Sigmoid colon (tissue), 7 donors: Measurements from ENCODE around the gene BACE1-AS. TPM values are rescaled to one million over a fixed set of nuclear protein-coding genes. Genes with fewer than 3 reads are reported as not detected.

Experiments used
- DNase-seq: peaks from one replicate; pipeline ENCODE4 v3.0.0-alpha.2; 2019
- H3K27ac ChIP-seq, 4 donors: fragments of 200-600 bp; sonication (generic); one replicate each; pipeline ENCODE4 v1.5.1; 2016 to 2019; ENCODE audit warnings: mild to moderate bottlenecking in 1 of 4
- H3K27me3 ChIP-seq, 3 donors: fragments of 200-600 bp; sonication (generic); one replicate each; pipeline ENCODE4 v1.5.1; 2019; ENCODE audit warnings: mild to moderate bottlenecking in 1 of 3
- H3K36me3 ChIP-seq, 4 donors: fragments of 200-600 bp; sonication (generic); one replicate each; pipeline ENCODE4 v1.5.1; 2016 to 2019
- H3K4me1 ChIP-seq, 4 donors: fragments of 200-600 bp; sonication (generic); one replicate each; pipeline ENCODE4 v1.5.1; 2017 to 2019
- H3K4me3 ChIP-seq, 4 donors: fragments of 200-600 bp; sonication (generic); one replicate each; pipeline ENCODE4 v1.5.1; 2017 to 2019; ENCODE audit warnings: mild to moderate bottlenecking in 2 of 4, moderate library complexity in 1 of 4
- H3K9me3 ChIP-seq, 4 donors: fragments of 200-600 bp in 3 of 4; sonication (generic) in 3 of 4; one replicate each; pipeline versions ENCODE4 v1.5.1 to v1.6.1; 2013 to 2019
- EP300 ChIP-seq, 4 donors: sonication (generic); formaldehyde crosslinking; IDR thresholded peaks; one replicate each; pipeline ENCODE4 v1.6.1; 2017; ENCODE audit warnings: antibody characterized with exemption in 4 of 4
- POLR2A ChIP-seq, 2 donors: fragments of 450-650 bp; IDR thresholded peaks; one replicate each; pipeline ENCODE4 v1.6.1; 2016; ENCODE audit warnings: antibody characterized with exemption in 2 of 2, mild to moderate bottlenecking in 2 of 2, moderate library complexity in 2 of 2
- POLR2AphosphoS5 ChIP-seq, 4 donors: sonication (generic); formaldehyde crosslinking; IDR thresholded peaks; one replicate each; pipeline ENCODE4 v1.6.1; 2017; ENCODE audit warnings: antibody characterized with exemption in 4 of 4
- WGBS, 2 donors: extraction: QIAGEN DNeasy Blood & Tissue Kit; methylation state at CpG; one replicate each; pipeline ENCODE4 v1.1.7; 2013; 5-methylcytosine and 5-hydroxymethylcytosine counted together
- intact Hi-C: fragments of 100-400 bp; cut with DNase I; formaldehyde crosslinking; loops from one replicate; pipeline ENCODE4 v1.15.1; 2023
- polyA plus RNA-seq, 3 donors: library from polyadenylated mRNA; stranded (reverse); fragments of 200-250 nt; gene quantifications; one replicate each; pipeline ENCODE4 v1.2.3, GENCODE V29; 2013
- total RNA-seq, 4 donors: library from RNA; depleted of rRNA; stranded (reverse); fragments of >200 nt; gene quantifications; one replicate each; pipeline ENCODE4 v1.1.0, GENCODE V29; 2016
- TF ChIP-seq, protein P1 (sequence below), 4 experiments: fragments of 450-650 bp in 3 of 4; fragments of 200-600 bp in 1 of 4; IDR thresholded peaks; one replicate each; pipeline ENCODE4 v1.5.1; 2016 to 2019; ENCODE audit warnings: antibody characterized with exemption in 4 of 4, mild to moderate bottlenecking in 3 of 4, moderate library complexity in 2 of 4
- donor health status: healthy with polysubstance abuse.
- donor health status: Bipolar disorder and iron deficiency.
- donor health status: healthy.

The BACE1-AS gene
- total and polyA plus RNA-seq, 7 donors = 0.69 to 11.6 (median 5.6) TPM

DNA sequence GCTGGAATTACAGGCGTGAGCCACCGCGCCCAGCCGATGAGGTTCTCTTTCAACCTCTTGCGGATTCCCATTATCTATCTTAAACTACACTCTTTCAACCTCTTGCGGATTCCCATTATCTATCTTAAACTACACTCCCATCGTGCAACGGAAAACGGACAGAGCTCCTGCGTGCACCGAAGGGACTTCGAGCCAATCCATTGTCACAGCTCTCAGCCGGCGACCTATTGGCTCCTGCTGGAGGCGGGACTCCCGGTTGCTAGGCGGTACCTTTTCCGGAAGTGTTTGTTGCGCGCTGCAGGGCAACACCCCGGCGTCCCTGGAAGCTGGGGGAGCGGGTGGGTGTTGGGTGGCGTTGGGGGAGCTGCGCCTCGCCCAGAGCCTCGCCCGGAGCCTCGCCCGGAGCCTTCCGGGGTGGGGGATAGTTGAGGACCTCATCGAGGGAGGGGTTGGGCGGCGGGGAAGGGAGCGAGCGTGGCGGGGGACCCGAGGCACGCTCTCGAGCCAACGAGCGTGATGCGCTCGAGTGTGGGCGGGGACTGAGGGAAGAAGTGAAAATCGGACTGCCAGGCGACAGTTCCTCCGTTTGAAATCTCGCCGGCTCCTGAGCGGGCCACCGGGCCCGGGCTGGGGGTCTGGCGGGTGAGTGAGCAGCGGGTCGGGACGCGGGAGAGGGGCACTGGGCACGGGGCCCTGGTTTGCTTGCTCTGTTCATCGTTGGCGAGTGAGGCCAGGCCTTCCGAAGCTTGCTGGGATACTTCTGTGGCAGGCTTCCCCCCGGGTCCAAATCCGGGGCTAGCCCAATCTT, 36.6 kb downstream of the BACE1-AS start, which contains the start of gene CEP164:
Gene CEP164 (plus strand): TSS at position 288 of the 808 bp plus-strand sequence. CDS start 10,733 bp downstream, outside the sequence.
- H3K4me3 ChIP-seq = peak within 1 kb of the TSS; percentile 67 to 84 (median 80)
- no peaks in the 10 kb centered on the region for H3K9me3 ChIP-seq
- H3K27me3 ChIP-seq = no peaks in the 10 kb centered on the region
- TF ChIP-seq, protein P1, sequence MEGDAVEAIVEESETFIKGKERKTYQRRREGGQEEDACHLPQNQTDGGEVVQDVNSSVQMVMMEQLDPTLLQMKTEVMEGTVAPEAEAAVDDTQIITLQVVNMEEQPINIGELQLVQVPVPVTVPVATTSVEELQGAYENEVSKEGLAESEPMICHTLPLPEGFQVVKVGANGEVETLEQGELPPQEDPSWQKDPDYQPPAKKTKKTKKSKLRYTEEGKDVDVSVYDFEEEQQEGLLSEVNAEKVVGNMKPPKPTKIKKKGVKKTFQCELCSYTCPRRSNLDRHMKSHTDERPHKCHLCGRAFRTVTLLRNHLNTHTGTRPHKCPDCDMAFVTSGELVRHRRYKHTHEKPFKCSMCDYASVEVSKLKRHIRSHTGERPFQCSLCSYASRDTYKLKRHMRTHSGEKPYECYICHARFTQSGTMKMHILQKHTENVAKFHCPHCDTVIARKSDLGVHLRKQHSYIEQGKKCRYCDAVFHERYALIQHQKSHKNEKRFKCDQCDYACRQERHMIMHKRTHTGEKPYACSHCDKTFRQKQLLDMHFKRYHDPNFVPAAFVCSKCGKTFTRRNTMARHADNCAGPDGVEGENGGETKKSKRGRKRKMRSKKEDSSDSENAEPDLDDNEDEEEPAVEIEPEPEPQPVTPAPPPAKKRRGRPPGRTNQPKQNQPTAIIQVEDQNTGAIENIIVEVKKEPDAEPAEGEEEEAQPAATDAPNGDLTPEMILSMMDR (IDR thresholded peaks at IDR 0.05) = no peak
- TF ChIP-seq EP300 (IDR thresholded peaks at IDR 0.05) = no peak
- TF ChIP-seq POLR2A (IDR thresholded peaks at IDR 0.05) = peak; percentile 48 to 75
- TF ChIP-seq POLR2AphosphoS5 (IDR thresholded peaks at IDR 0.05) = peak; percentile 59 to 77 (median 66)
- no peaks in the 10 kb centered on the region for H3K36me3 ChIP-seq
- DNase-seq = peak; percentile 98
- peaks cover 0 to 18% (median 12%) of the 10 kb centered on the region in 4 donors for H3K4me1 ChIP-seq
- intact Hi-C loops = loop anchor here (1.0 kb wide), 1 partner anchor 95 kb away; the partner anchor contains the start of genes PCSK7 and RNF214
- WGBS, 2 donors = 0 to 1% methylated on average over 64 of the region's 64 CpGs
- H3K27ac ChIP-seq = peak within 1 kb of the TSS; percentile 94 to 96 (median 94)

DNA sequence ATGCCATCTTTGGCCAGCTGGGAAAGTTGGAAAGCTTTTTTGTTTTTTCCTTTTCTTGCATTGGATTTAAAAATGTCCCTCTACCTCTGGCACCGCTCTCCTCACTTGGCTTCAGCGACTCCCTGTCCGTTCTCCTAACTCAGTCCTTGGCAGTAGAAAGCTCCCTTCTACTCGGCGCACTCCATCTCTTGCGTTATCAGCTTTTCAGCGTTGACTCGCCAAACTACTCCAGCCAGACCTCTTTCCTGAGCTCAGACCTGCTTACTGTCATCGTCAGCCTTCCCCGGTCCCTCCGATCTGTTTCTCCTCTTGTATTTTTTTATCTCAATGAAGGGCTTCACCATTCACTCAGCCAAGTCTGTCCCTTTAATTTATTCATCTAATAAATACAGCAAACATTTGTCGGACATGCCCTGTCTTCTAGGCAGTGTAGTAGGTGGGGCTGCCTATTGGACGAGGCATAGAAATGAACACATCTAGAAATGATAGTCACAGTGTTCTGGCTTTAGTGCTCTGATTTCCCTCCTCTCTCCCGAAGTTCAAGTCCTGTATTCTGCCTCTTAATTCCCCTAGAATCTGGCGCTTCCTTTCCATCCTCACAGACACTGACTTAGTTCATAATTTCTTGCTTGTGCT, 37.3 kb downstream of the BACE1-AS start:
- peaks cover 0 to 18% (median 12%) of the 10 kb centered on the region in 4 donors for H3K4me1 ChIP-seq
- H3K27me3 ChIP-seq = no peaks in the 10 kb centered on the region
- H3K9me3 ChIP-seq = no peaks in the 10 kb centered on the region
- DNase-seq = peak; percentile 83
- no peak for TF ChIP-seq POLR2A (IDR thresholded peaks at IDR 0.05)
- TF ChIP-seq POLR2AphosphoS5 (IDR thresholded peaks at IDR 0.05) = peak; percentile 28 to 52 (median 39)
- no peak for TF ChIP-seq EP300 (IDR thresholded peaks at IDR 0.05)
- TF ChIP-seq, protein P1 (IDR thresholded peaks at IDR 0.05) = peak in 1 of 4 experiments; percentile 12
- H3K27ac ChIP-seq = peak overlapping the region; percentile 94 to 96 (median 94)
- 5 to 8% methylated on average over 15 of the region's 15 CpGs for WGBS, 2 donors
- peak overlapping the region; percentile 67 to 84 (median 80) for H3K4me3 ChIP-seq
- intact Hi-C loops = no loop called here
- no peaks in the 10 kb centered on the region for H3K36me3 ChIP-seq

DNA sequence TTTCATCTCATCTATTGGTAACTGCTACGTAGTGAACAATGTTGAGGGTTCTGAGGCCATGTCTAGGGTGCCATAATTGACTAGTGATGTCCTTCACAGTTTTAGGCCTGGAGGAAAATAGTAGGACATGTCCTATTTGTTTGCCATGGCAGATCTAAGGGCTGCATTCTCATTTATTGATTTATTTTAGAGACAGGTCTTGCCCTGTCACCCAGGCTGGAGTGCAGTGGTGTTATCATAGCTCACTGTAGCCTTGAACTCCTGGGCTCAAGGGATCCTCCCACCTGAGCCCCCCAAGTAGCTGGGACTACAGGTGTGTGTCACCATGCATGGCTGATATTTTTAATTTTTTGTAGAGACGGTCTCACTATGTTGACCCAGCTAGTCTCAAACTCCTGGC, 41.7 kb downstream of the BACE1-AS start:
- no peak for DNase-seq
- Histone ChIP-seq H3K9me3 (no peaks in the 10 kb centered on the region), H3K4me1 (peaks cover 0 to 18% (median 12%) of the 10 kb centered on the region in 4 donors), H3K36me3 (peaks cover 0 to 6% (median 2%) of the 10 kb centered on the region in 4 donors), H3K4me3 (no peak overlapping the region), H3K27me3 (no peaks in the 10 kb centered on the region), H3K27ac (no peak overlapping the region)
- intact Hi-C loops = no loop called here
- WGBS, 2 donors = 48 to 79% methylated on average over 2 of the region's 2 CpGs
- TF ChIP-seq POLR2AphosphoS5 (IDR thresholded peaks at IDR 0.05) (no peak), EP300 (IDR thresholded peaks at IDR 0.05) (no peak), POLR2A (IDR thresholded peaks at IDR 0.05) (no peak)
- TF ChIP-seq, protein P1 (IDR thresholded peaks at IDR 0.05) = no peak

DNA sequence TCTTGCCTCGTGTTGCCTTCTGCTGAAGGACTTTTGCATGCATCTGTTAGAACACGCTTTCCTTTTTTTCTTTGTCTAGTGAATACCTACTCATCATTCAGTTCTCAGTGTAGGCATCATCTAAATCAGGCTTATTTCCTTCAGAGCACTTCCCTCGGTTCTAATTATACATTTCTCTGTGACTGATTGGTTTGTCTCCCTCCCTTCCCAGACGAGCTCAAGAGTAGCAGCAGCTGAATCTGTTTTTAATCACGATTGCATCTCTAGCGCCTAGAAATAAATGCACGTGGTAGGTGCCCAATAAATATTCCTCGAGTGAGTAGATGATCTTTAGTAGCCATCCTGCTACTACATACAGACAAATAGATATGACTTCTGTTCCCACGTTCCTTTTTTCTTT, 42.8 kb downstream of the BACE1-AS start:
- no peaks in the 10 kb centered on the region for H3K9me3 ChIP-seq
- no peak overlapping the region for H3K4me3 ChIP-seq
- TF ChIP-seq EP300 (IDR thresholded peaks at IDR 0.05) (no peak), POLR2A (IDR thresholded peaks at IDR 0.05) (no peak), POLR2AphosphoS5 (IDR thresholded peaks at IDR 0.05) (no peak)
- TF ChIP-seq, protein P1 (IDR thresholded peaks at IDR 0.05) = no peak
- H3K27me3 ChIP-seq = no peaks in the 10 kb centered on the region
- H3K27ac ChIP-seq = no peak overlapping the region
- no peak for DNase-seq
- intact Hi-C loops = no loop called here
- peaks cover 0 to 10% (median 6%) of the 10 kb centered on the region in 4 donors for H3K36me3 ChIP-seq
- H3K4me1 ChIP-seq = peaks cover 0 to 14% (median 8%) of the 10 kb centered on the region in 4 donors
- WGBS, 2 donors = 85 to 89% methylated on average over 9 of the region's 9 CpGs
